H1 (cell line): ENCODE measurements around the gene PITX3. TPM values are rescaled to one million over a fixed set of nuclear protein-coding genes. Genes with fewer than 3 reads are reported as not detected.

Experiments used
- BRCA1 ChIP-seq: IDR thresholded peaks from 2 replicates; pipeline ENCODE4 v1.6.1; 2012; ENCODE audit warnings: low read depth, low read length, improper control_type of control experiment
- polyA plus RNA-seq, 7 experiments: library from polyadenylated mRNA; depleted of rRNA in 3 of 7; stranded (reverse) in 5 of 7; unstranded in 2 of 7; fragments of >200 nt in 5 of 7; fragments of 200-250 nt in 2 of 7; gene quantifications; 1 replicate in 5 of 7; 2 replicates in 1 of 7; 4 replicates in 1 of 7; pipeline versions ENCODE4 v1.2.1 to v1.2.3, GENCODE V29; 2011 to 2013; ENCODE audit warnings: missing spikeins in 2 of 7, mixed read lengths in 2 of 7
- total RNA-seq: library from RNA; stranded (reverse); fragmentation: NEBNext Ultra II Directional; extraction: Animal tissue kit (Norgen Biotek cat#: 25700); gene quantifications from 2 replicates; pipeline ENCODE4 v1.2.1, GENCODE V29; 2021

Gene PITX3
- total and polyA plus RNA-seq, 2 of the 8 experiments (the other 6 are each of a cell fraction or from before 2014, with no cell fraction given) = 0.18 to 0.41 TPM

DNA sequence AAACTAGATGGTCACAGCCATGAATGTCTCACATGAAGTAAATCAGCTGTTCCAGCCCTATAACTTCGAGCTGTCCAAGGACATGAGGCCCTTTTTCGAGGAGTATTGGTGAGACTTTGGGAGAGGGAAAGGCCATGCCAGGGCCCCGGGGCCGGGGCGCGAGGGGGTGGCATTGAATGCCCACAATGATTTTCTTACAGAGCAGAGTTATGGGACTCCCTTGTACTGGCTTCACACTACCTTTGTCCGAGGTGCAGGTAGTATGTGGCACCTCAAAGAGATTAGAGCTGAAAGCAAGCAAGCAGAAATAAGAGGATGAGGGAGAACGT is 14.8 kb downstream of the PITX3 start (continued):
- TF ChIP-seq BRCA1 = no peak
